Measurements from ENCODE around the gene FOCAD. TPM values are rescaled to one million over a fixed set of nuclear protein-coding genes. Genes with fewer than 3 reads are reported as not detected.

FOCAD gene
- total and polyA plus RNA-seq, 10 of the 15 experiments (the other 5 are each of a cell fraction or from before 2014, with no cell fraction given): 13.7 to 93.0 (median 41.8) TPM

DNA sequence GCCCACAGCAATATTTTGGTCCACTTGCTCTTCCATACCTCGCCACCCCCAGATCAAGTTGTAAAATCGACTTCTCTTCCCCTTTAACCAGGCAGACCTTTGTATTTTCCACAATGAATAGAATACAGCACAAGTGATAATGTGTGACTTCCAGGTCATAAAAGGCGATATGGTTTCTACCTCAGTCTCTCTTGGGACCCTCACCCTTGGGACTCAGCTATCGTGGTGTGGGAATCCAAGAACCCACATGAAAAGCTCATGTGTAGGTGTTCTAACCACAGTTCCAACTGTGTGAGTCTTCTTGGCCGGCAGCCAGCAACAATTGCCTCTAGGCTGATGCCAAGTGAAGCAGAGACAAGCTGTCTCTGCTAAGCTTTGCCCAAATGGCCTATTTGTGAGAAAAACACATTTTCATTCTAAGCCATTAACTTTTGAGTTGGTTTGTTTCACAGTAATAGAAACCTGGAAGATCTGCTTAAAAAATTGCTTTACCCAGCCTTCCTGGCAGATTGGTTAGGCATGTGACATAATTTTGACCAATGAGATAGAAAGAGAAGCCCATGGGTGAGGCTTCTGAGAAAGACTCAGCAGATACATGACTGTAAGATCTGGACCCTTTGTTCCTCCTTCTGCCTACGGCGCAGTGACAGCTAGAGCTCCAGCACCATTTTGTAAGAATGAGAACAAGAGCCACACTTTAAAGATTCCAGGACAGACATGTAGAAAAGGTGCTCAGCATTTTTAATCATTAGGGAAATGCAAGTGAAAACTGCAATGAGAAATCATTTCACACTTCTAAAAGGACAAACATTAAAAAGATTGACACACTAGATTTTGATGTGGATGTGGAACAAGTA is 43.5 kb upstream of the FOCAD start (continued):
- TF ChIP-seq, protein P1, sequence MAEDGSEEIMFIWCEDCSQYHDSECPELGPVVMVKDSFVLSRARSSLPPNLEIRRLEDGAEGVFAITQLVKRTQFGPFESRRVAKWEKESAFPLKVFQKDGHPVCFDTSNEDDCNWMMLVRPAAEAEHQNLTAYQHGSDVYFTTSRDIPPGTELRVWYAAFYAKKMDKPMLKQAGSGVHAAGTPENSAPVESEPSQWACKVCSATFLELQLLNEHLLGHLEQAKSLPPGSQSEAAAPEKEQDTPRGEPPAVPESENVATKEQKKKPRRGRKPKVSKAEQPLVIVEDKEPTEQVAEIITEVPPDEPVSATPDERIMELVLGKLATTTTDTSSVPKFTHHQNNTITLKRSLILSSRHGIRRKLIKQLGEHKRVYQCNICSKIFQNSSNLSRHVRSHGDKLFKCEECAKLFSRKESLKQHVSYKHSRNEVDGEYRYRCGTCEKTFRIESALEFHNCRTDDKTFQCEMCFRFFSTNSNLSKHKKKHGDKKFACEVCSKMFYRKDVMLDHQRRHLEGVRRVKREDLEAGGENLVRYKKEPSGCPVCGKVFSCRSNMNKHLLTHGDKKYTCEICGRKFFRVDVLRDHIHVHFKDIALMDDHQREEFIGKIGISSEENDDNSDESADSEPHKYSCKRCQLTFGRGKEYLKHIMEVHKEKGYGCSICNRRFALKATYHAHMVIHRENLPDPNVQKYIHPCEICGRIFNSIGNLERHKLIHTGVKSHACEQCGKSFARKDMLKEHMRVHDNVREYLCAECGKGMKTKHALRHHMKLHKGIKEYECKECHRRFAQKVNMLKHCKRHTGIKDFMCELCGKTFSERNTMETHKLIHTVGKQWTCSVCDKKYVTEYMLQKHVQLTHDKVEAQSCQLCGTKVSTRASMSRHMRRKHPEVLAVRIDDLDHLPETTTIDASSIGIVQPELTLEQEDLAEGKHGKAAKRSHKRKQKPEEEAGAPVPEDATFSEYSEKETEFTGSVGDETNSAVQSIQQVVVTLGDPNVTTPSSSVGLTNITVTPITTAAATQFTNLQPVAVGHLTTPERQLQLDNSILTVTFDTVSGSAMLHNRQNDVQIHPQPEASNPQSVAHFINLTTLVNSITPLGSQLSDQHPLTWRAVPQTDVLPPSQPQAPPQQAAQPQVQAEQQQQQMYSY (CRISPR knock-in tag; IDR thresholded peaks at IDR 0.05): no peak
- TF ChIP-seq WRNIP1 (IDR thresholded peaks at IDR 0.05; ENCODE audit: borderline replicate concordance, low read depth, low read length) (peak; percentile 97), YBX1 (IDR thresholded peaks at IDR 0.05) (peak; percentile 100), CHD1 (IDR thresholded peaks at IDR 0.05; ENCODE audit: low read depth, low read length) (peak; percentile 86; the same call in 1 of the 2 replicates), EZH2 (IDR thresholded peaks at IDR 0.05; ENCODE audit: borderline replicate concordance, control insufficient read depth, low read depth, low read length) (peak; percentile 87; the same call in 1 of the 2 replicates), ZNF217 (IDR thresholded peaks at IDR 0.05) (0 out of 2 replicates have a peak, but pooled peaks have one; percentile 21), ATF7 (IDR thresholded peaks at IDR 0.05; ENCODE audit: low read depth) (peak; percentile 95), ETV6 (conservative IDR thresholded peaks at IDR 0.05 in 1 of 2, IDR thresholded peaks at IDR 0.05 in 1 of 2; ENCODE audit: borderline replicate concordance in 1 of 2, low read depth in 1 of 2) (peak in 1 of 2 experiments; percentile 49; a peak in 1 of 4 replicates), ZNF207 (IDR thresholded peaks at IDR 0.05; ENCODE audit: borderline replicate concordance) (peak; percentile 85; the same call in 1 of the 2 replicates), YY1 (IDR thresholded peaks at IDR 0.05; ENCODE audit: low read depth, low read length) (peak; percentile 84), KAT2A (conservative IDR thresholded peaks at IDR 0.05; ENCODE audit: control insufficient read depth, low read depth, low read length) (no peak), RBBP5 (conservative IDR thresholded peaks at IDR 0.05) (no peak)
- TF ChIP-seq, protein P2, sequence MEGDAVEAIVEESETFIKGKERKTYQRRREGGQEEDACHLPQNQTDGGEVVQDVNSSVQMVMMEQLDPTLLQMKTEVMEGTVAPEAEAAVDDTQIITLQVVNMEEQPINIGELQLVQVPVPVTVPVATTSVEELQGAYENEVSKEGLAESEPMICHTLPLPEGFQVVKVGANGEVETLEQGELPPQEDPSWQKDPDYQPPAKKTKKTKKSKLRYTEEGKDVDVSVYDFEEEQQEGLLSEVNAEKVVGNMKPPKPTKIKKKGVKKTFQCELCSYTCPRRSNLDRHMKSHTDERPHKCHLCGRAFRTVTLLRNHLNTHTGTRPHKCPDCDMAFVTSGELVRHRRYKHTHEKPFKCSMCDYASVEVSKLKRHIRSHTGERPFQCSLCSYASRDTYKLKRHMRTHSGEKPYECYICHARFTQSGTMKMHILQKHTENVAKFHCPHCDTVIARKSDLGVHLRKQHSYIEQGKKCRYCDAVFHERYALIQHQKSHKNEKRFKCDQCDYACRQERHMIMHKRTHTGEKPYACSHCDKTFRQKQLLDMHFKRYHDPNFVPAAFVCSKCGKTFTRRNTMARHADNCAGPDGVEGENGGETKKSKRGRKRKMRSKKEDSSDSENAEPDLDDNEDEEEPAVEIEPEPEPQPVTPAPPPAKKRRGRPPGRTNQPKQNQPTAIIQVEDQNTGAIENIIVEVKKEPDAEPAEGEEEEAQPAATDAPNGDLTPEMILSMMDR (IDR thresholded peaks at IDR 0.05 in 2 of 3, conservative IDR thresholded peaks at IDR 0.05 in 1 of 3; ENCODE audit: control insufficient read depth in 2 of 3, extremely low read depth in 1 of 3, insufficient read depth in 1 of 3, low read depth in 3 of 3, low read length in 3 of 3): no peak
- TF ChIP-seq, protein P3, sequence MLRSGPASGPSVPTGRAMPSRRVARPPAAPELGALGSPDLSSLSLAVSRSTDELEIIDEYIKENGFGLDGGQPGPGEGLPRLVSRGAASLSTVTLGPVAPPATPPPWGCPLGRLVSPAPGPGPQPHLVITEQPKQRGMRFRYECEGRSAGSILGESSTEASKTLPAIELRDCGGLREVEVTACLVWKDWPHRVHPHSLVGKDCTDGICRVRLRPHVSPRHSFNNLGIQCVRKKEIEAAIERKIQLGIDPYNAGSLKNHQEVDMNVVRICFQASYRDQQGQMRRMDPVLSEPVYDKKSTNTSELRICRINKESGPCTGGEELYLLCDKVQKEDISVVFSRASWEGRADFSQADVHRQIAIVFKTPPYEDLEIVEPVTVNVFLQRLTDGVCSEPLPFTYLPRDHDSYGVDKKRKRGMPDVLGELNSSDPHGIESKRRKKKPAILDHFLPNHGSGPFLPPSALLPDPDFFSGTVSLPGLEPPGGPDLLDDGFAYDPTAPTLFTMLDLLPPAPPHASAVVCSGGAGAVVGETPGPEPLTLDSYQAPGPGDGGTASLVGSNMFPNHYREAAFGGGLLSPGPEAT (IDR thresholded peaks at IDR 0.05; ENCODE audit: low read depth): peak; percentile 82
- TF ChIP-seq, protein P4, sequence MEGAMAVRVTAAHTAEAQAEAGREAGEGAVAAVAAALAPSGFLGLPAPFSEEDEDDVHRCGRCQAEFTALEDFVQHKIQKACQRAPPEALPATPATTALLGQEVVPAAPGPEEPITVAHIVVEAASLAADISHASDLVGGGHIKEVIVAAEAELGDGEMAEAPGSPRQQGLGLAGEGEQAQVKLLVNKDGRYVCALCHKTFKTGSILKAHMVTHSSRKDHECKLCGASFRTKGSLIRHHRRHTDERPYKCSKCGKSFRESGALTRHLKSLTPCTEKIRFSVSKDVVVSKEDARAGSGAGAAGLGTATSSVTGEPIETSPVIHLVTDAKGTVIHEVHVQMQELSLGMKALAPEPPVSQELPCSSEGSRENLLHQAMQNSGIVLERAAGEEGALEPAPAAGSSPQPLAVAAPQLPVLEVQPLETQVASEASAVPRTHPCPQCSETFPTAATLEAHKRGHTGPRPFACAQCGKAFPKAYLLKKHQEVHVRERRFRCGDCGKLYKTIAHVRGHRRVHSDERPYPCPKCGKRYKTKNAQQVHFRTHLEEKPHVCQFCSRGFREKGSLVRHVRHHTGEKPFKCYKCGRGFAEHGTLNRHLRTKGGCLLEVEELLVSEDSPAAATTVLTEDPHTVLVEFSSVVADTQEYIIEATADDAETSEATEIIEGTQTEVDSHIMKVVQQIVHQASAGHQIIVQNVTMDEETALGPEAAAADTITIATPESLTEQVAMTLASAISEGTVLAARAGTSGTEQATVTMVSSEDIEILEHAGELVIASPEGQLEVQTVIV (IDR thresholded peaks at IDR 0.05; ENCODE audit: borderline replicate concordance, partially characterized antibody): no peak
- TF ChIP-seq, protein P5, sequence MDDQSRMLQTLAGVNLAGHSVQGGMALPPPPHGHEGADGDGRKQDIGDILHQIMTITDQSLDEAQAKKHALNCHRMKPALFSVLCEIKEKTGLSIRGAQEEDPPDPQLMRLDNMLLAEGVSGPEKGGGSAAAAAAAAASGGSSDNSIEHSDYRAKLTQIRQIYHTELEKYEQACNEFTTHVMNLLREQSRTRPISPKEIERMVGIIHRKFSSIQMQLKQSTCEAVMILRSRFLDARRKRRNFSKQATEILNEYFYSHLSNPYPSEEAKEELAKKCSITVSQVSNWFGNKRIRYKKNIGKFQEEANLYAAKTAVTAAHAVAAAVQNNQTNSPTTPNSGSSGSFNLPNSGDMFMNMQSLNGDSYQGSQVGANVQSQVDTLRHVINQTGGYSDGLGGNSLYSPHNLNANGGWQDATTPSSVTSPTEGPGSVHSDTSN (IDR thresholded peaks at IDR 0.05; ENCODE audit: insufficient replicate concordance, low read depth, low read length): no peak
